GM12891 (cell line): ENCODE measurements around the gene ARMH1.

Experiments
- POLR2A ChIP-seq: IDR thresholded peaks from 2 replicates; pipeline ENCODE4 v1.6.1; 2011; ENCODE audit warnings: low read depth, low read length, control low read depth
- POLR2AphosphoS5 ChIP-seq: IDR thresholded peaks from 2 replicates; pipeline ENCODE4 v1.6.1; 2011; ENCODE audit warnings: low read depth, low read length, control low read depth
- SPI1 ChIP-seq: IDR thresholded peaks from 2 replicates; pipeline ENCODE4 v1.6.1; 2011; ENCODE audit warnings: low read depth, low read length, control low read depth
- TAF1 ChIP-seq: IDR thresholded peaks from 2 replicates; pipeline ENCODE4 v1.6.1; 2011; ENCODE audit warnings: low read depth, low read length, control low read depth

DNA sequence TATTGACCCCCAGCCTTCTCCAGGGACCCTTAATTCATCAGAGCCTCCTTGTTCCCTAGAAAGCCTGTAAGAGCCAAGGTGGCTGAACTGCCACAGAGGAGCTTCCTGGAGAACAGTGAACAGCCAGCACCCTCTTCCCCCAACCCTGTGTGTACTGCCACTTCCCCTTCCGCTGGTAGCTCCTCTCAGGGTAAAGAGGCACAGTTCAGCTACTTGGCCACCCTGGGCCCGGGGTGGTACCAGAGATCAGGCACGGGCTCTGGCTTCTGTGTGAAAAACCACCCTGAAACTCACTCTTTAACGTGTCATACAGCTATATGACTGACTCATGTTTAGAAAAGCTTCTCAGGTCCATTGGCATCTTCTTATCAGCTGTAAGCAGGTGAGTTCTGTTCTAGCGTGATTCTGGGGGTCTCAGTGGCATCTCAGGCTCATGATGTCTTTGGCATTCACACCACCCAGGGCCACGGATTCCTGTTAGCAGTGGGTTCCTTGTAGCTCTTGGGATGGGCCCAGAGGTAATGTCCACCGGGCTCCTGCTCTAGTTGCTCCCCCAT is 22.4 kb downstream of the ARMH1 start:
- TF ChIP-seq POLR2AphosphoS5 (no peak), POLR2A (no peak), TAF1 (no peak), SPI1 (peak; percentile 79)
